HG02970 (cell line): ENCODE results near the gene PPP1R3E.
A peak's percentile ranks its signal among the peaks of the same experiment; 100 is the strongest.

Source experiments
- ATAC-seq: cut with Tn5 transposase; IDR thresholded peaks from one replicate; pipeline ENCODE4 v1.9.1; 2021; ENCODE audit warnings: mild to moderate bottlenecking, moderate library complexity, moderate number of reproducible peaks; ENCODE audit not compliant: unreplicated experiment, low FRiP score

Gene PPP1R3E

DNA sequence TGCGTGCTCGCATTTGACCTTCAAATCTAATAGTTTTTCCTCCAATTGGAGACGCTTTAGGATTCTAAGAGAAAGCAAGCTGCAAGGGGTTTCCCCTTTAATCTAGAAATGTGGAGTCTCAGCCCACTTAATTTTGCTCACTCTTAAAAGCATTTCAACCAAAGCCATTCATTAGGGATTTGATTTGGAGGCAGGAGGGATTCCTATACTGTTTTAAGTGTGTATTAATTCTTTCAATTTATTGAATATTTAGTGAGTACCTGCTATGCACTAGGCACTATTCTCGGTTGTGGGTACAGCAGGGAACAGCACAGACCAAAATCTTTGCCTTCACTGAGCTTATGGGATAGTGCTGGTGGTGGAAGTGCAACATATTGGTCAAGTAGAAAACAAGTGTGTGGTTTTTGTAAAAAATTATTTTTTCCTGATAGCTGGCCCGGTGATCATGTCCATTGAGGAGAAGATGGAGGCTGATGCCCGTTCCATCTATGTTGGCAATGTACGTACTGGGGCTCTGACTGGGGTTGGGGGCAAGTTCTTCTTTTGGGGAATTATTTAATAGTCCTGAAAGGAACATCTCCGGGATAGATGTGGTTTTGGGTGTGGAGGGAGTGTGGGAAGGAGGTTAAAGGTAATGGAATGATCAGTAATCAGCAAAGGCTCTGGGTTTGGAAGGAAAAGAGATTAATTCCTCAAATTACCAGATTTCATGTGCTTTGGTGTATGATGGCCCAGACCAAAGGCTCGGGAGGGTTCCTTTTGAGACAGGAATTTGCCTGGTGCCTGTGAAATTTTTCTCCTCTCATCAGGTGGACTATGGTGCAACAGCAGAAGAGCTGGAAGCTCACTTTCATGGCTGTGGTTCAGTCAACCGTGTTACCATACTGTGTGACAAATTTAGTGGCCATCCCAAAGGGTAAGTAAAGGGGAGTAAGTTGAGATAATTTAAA is 20.2 kb upstream of the PPP1R3E start:
- ATAC-seq: no peak

DNA sequence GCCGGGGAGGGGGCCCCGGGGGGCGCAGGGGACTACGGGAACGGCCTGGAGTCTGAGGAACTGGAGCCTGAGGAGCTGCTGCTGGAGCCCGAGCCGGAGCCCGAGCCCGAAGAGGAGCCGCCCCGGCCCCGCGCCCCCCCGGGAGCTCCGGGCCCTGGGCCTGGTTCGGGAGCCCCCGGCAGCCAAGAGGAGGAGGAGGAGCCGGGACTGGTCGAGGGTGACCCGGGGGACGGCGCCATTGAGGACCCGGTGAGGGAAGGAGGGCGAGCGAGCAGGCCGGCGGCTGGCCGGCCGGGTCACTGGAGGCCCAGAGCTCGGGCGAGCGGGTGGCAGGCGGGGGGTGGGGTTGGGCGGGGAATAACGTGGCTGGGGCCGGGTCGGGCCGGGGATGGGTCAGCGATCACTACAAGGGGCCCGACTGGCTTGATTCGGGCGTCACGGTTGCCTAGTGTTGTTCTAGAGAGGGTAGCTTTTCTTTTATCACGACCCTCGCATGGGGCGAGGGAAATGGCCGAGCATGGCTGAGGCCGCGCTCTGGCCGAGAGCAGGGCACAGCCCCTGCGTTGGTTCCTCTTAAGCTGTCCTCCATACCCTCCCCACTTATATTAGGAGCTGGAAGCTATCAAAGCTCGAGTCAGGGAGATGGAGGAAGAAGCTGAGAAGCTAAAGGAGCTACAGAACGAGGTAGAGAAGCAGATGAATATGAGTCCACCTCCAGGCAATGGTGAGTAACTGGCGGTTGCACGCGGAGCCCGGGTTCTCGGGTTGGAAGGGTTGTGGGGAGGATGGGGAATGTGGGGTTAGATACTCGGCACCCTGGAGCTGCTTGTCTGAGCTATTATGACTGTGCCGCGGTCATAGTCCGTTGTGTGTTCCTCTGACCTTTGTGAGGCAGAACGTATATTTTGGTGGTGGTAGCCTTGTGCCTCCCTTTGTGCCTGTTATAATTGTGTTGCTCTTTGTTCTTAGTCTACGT is 19.2 kb upstream of the PPP1R3E start:
- peak; percentile 12 for ATAC-seq

DNA sequence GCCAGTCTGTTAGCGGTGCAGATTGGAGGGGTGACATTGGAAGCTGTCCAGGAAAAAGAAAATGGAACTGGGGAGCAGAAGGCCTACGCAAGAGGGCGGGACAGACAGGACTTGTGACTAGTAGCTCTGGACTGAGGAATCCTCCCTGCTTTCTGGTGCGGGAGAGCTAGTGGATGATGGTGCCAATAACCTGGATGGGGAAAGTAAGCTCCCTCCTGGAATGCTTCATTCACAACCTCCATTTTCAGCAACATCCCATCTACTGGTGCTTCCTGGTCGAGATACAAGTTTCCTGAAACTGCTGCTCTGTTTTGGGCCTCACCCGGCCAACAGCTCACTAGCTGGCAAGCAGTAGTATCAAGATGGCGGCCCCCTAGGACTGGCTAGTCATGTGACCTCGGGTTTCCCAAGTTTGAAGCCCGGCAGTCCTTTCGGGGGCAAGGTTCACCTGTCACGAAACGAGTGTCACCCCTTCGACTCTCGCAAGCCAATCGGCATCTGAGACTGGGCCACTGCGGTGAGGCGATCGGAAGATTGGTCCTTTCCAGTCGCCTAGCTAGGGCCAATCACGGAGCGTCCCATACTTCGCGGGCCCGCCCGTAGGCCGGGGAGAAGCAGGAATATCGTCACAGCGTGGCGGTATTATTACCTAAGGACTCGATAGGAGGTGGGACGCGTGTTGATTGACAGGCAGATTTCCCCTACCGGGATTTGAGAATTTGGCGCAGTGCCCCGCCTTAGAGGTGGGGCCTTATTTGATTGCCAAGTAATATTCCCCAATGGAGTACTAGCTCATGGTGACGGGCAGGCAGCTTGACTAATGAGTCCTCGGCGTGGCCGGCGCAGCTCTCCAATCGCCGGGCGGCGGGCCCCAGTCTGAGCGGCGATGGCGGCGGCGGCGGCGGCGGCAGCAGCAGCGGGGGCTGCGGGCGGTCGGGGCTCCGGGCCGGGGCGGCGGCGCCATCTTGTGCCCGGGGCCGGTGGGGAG is 18.2 kb upstream of the PPP1R3E start, which contains the start of gene PABPN1:
Gene PABPN1, plus strand, starts transcription at position 874 of the 988 bp plus-strand sequence. Its CDS starts 13 bp downstream, at position 887.
- peak; percentile 93 for ATAC-seq

DNA sequence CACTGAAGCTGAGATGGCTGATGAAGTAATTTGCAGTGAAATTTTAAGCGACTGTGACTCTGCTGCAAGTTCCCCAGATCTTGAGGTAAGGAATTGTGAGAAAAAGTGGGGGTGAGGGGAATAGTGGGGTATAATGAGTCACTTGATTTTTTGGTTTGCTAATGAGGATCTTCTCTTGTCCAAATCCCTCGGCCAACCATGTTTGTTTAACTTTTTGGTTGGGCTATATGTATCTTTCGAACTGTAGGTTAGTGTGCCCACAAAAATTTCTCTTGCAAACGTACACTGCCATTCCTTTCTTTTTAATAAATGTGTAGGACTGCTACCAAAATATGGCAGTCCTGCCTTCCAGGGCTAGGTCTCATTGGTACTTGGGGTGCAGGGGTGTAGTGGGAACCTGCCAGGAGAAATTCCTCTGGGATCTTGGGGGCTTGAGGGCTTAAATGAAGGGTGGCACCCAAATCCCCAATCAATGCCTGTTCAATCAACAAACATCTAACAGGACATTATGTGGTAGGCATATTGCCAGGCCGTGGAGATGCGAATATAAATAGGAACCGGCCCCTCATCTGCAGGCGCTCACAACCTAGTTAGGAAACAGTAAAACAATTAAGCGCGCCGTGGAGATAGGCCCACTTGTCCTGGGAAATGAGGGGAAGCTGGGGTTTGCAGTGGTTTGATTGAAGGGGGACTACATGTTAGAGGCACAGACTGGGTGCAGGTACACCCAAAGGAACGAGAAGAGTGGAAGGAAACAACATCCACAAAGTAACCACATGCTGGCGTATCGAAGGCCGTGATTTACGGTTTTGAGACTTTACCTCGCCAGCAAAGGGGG is 17.3 kb upstream of the PPP1R3E start:
- no peak for ATAC-seq

DNA sequence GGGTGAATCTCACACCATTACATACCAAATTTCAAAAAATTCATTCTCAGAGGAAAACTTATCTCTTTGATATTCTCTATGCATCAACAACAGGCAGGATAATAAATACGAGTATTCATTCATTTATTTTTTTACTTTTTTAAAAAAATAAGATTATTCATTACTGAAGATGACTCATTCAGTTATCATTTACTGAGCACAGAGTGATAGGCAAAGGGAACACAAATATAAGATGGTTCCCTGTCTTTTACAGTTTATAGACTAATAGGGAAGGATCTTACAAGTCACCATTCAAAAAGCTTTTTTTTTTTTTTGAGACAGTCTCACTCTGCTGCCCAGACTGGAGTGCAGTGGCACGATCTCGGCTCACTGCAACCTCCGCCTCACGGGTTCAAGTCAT is 13.6 kb upstream of the PPP1R3E start:
- ATAC-seq: no peak

DNA sequence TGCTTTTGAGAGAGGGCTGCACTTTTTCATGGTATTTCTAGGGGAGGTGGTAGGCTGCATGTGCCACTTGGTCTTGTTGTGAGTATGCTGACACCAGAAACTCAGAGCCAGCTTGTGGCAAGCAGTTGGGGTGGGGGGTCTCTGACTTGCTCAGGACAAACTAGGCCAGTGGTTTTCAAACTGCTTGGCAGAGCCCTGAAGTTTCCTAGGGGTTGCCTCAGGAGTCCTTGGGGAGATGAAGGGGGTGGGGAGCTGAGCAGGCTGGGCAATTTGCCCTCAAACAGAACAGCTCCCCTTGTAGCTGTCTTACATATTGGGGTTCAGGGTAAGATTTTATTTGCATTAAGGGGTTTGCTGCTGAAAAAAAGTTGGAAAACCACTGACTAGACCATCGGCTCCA is 7.9 kb upstream of the PPP1R3E start:
- no peak for ATAC-seq

DNA sequence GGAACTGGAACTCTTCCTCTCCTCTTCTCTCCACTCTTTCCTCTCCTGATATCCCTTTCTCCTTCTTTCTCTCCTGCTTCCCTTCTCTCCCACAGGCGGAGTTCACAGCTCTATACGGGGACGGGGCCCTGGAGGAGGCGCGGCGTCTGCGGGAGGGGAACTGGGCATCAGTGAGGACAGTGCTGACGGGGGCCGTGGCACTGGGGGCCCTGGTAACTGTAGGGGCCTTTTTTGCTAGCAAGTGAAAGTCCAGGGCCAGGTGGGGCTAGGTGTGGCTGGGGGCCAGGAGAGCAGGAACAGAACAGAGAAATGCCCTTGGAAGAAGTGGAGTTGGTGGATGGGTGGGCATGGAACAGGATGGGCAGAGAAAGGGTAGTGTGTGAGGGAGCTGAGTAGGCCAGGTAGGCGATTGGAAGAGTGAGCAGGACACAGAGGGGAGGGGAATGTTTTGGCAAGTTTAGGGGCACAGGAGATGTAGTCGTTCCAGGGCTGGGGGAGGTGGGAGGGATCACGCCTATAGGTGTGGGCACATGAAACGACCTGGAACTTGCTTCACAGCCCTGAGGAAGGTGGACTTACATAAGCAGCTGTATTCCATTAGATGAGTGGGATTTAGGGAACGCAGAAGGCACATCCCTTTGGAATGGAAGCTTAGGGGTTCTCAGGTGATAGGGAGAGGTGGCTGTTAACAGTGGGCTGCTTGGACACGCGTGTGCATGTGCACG is 6.2 kb upstream of the PPP1R3E start:
- no peak for ATAC-seq

DNA sequence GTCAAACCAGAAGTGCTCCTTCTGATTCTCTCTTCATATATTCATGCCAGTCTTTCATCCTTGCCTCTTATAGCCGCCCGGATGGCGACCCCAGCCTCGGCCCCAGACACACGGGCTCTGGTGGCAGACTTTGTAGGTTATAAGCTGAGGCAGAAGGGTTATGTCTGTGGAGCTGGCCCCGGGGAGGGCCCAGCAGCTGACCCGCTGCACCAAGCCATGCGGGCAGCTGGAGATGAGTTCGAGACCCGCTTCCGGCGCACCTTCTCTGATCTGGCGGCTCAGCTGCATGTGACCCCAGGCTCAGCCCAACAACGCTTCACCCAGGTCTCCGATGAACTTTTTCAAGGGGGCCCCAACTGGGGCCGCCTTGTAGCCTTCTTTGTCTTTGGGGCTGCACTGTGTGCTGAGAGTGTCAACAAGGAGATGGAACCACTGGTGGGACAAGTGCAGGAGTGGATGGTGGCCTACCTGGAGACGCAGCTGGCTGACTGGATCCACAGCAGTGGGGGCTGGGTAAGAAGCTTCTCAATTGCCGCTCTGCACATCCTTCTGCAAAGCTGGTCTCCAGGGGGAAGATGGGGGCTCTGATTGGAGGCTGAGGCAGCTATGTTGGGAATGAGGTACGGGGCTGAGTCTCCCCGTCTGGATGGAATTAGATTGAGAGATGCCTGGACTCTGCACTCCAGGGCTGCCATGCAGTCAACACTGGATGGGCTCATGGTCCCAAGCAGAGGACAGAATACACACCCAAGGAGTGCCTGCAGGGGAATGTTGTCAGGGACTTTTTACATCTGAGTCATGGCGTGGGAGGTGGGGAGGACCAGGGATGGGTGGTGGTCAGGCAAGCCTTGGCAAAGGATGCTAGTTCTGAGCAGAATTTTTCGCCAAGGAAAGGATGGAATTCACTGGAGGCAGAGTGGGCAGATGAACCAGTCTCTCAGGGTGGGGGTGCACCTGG is 5.3 kb upstream of the PPP1R3E start:
- no peak for ATAC-seq

DNA sequence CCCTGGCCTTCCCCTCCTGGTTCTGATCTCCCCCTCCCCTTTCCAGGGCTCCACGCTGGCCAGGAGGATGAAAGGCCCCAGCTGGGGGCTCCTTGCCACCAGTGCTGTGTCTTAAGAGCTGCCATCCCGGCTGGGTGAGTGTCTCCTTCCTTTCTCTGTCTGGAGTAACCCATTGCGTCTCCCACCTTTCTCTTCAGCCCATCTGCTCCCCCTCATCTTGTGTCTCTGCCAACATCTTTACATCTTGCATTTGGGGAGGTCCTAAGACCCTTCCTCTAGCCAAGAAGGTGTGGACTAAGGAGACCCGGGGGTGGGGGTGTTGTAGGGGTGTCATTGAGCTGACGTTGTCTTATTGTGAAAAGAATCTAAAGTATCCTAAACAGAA is 4.5 kb upstream of the PPP1R3E start:
- ATAC-seq: no peak

DNA sequence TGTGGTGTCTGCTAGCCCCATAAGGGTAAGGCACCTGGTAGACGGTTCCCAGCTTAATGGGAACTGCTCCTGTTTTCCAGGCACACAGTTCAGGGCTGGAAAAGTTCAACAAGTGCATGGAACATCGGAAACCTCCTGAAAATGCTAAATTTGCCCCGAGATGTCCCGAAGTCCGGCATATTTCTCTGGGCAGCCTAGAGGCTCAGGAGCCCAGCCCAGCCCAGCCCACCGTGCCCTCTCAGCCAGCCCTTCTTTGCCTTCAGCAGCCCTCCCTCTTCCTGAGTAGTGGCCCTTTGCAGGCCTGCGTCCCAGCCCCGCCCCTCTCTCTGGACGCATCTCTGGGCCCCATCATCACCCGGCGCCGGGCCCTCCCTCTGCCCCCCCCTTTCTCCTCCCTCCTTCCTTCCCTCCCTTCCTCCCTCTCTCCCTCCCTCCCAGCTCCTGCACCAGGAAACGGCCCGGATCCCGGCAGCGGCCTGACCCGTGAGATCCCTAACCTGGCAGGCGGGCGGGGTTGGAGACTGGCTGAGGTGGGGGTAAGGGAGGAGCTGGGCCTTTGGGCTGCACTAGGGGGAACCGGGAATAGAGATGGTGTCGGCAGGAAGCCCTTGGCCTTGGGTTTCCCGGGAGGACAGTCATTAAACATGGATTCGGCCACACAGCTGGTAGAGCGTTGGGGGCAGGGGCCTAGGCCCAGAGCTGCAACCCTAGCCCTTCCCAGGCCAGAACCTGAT is 3.9 kb upstream of the PPP1R3E start, which contains the start of gene BCL2L2:
Gene BCL2L2, plus strand, starts transcription at position 422 of the 734 bp plus-strand sequence. CDS start 935 bp downstream, outside the sequence.
- ATAC-seq: no peak

DNA sequence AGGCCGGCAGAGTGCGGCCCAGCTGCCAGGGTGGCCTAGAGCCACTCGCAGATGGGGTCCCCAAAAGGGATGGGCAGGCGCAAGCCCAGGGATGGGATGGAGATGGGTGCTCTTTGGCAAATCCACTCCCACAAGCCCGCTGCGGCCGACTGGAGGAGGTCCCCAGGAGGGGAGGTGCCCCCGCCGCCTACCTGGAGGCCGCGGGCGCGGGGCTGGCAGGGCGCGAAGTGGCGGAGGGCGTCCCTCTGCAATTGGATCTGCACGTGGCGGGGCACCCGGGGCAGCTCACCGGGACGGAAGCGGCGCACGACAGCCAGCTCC is 730 bp downstream of the PPP1R3E start:
- no peak for ATAC-seq

DNA sequence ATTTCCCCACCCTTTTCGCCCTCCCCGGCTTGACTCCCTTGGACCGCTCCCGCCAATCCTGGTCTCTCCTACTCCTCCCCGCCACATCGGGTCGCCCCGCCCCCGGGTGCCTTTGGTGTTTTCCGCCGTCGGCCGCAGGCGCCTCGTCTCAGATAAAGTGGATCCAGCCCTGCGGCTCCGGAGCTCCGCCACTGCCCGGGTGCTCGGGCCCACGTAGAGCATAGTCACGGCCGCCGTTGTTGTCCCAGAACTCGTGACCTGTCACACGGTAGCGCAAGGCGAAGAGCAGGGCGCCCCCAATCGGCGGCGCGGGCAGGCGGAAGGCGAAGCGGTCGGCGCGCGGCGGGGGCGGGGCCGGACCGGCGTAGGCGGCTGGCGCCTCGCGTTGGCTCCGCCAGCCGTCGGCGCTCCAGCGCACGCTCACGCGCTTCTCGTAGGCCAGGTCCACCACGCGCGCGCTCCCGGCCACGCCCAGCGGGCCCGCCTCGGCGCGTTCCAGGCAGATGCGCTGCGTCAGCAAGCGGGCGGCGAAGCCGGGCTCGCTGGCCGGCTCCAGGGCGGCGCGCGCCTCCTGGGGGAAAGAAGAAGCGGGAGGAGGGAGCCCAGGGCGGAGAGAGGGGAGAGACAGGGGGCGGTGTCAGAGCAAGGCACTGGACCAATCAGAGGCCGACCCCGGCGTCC is 1.2 kb downstream of the PPP1R3E start:
- peak; percentile 78 for ATAC-seq

DNA sequence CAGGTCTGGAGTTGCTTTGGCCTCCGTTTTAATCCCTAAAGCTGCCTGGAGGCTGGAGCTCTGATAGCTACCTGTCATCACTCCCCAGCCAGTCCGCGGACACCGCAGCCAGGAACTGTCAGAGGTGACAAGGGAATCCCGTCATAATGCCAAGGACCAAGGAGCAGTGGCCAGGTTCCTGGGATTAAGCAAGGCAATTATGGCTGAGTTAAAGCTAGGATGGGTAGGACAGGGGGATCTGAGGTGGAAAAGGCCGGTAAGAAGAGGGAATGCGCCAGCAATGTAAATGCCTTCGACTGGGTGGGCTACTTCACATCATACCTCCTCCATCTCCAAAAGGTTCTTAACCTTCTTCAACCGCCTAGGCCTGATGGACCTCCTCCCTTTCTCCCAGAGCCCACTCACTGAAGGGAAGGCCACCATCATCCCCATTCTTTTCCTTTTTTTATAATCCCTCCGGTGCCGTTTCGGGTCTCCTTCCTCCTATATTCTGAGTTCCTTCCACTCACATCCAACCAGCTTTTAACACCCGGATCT is 1.9 kb downstream of the PPP1R3E start:
- ATAC-seq: no peak

DNA sequence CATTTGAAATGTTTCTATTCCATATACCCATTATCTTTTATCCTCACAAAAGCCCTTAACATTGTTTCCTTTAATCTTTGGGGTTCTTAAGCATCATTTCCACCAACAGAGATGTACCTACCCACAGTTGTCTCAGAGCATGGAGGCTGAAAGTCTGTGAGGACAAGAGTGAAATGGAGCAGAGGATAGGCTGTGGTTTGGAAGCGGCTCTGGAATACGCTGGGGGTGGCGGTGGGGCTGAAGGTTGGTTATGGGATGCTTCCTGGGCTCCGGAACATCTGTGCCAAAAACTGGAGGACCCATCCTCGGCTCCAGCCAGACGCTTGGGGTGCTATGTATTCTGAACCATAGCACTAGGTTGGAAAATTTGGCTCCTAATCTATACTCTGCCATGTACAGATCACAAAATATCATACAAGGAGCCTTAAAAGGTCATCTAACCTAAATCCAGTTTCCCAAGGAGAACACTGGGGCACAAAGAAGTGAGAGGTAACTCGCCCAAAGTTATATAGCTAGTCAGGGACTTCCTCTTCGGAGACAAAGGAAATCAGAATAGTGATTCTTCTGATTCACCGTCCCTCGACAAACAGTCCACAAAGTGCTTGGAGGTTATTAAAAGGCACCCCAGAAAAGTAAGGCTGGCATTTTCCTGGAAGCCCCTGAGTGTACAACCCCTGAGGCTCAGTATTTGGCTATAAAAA is 2.5 kb downstream of the PPP1R3E start:
- no peak for ATAC-seq
